ENCODE data around the gene UNC45A.

DNA sequence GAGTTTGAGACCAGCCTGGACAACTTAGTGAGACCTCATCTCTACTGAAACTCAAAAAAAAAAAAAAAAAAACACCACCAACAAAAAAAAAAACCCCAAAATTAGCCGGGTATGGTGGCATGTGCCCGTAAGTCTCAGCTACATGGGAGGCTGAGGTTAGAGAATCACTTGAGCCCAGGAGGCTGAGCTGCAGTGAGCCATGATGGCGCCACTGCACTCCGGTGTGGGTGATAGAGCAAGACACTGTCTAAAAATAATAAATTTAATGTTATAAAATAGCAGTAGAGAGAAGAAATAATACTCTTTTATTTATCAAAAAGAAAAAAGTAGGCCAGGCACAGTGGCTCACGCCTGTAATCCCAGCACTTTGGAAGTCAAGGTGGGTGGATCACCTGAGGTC, 37.0 kb downstream of the UNC45A start:
- TF ChIP-seq POLR2A (IDR thresholded peaks at IDR 0.05), result no peak
- TF ChIP-seq, protein P1, sequence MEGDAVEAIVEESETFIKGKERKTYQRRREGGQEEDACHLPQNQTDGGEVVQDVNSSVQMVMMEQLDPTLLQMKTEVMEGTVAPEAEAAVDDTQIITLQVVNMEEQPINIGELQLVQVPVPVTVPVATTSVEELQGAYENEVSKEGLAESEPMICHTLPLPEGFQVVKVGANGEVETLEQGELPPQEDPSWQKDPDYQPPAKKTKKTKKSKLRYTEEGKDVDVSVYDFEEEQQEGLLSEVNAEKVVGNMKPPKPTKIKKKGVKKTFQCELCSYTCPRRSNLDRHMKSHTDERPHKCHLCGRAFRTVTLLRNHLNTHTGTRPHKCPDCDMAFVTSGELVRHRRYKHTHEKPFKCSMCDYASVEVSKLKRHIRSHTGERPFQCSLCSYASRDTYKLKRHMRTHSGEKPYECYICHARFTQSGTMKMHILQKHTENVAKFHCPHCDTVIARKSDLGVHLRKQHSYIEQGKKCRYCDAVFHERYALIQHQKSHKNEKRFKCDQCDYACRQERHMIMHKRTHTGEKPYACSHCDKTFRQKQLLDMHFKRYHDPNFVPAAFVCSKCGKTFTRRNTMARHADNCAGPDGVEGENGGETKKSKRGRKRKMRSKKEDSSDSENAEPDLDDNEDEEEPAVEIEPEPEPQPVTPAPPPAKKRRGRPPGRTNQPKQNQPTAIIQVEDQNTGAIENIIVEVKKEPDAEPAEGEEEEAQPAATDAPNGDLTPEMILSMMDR (IDR thresholded peaks at IDR 0.05), result no peak
